A549 (cell line): ENCODE measurements around the gene IRF1. TPM values are rescaled to one million over a fixed set of nuclear protein-coding genes. Genes with fewer than 3 reads are reported as not detected.

Experiments used
- ATAC-seq, 2 experiments: fragments of 200-7000 bp in 1 of 2; fragments of >200 bp in 1 of 2; cut with Nextera tagmentation in 1 of 2; cut with Tn5 transposase in 1 of 2; 3 replicates each; pipeline versions ENCODE4 v1.8.0 to v1.9.1; 2018 to 2020; ENCODE audit warnings: mild to moderate bottlenecking in 1 of 2, moderate library complexity in 1 of 2
- CTCF ChIA-PET: fragments of 300-600 bp; sonication (Branson Sonifier 250); formaldehyde crosslinking; extraction: SDS; loops from one replicate; lab custom pipeline; 2021; ENCODE audit warnings: antibody characterized with exemption, inconsistent platforms; lab: Yijun Ruan, JAX
- POLR2A ChIA-PET: fragments of 350-600 bp; formaldehyde crosslinking; extraction: SDS; loops from one replicate; lab custom pipeline; 2021; ENCODE audit warnings: antibody characterized with exemption, inconsistent platforms; lab: Yijun Ruan, JAX
- DNase-seq, 2 experiments: peaks; one replicate each; pipeline versions ENCODE4 v3.0.0 to v3.0.0-alpha.2; 2011 to 2016; ENCODE audit warnings: low read depth in 1 of 2, low spot score in 1 of 2
- FAIRE-seq: peaks from 2 replicates; lab custom pipeline; 2011; peaks lifted over from hg19 to GRCh38; lab: Jason Lieb, UNC
- H3K27ac ChIP-seq, 2 experiments: fragments of >200 bp; sonication (Bioruptor Twin); formaldehyde crosslinking; 3 replicates each; pipeline ENCODE4 v1.5.1; 2016 to 2017
- H3K4me1 ChIP-seq: fragments of >200 bp; sonication (Bioruptor Twin); formaldehyde crosslinking; 3 replicates; pipeline ENCODE4 v1.6.1; 2016
- H3K4me2 ChIP-seq: fragments of >200 bp; sonication (Bioruptor Twin); formaldehyde crosslinking; 3 replicates; pipeline ENCODE4 v1.6.1; 2016
- H3K4me3 ChIP-seq: fragments of >200 bp; sonication (Bioruptor Twin); formaldehyde crosslinking; 3 replicates; pipeline ENCODE4 v1.5.1; 2016
- H3K9me3 ChIP-seq: fragments of >200 bp; sonication (Bioruptor Twin); formaldehyde crosslinking; 3 replicates; pipeline ENCODE4 v1.6.1; 2016
- CEBPB ChIP-seq, 2 experiments: fragments of >200 bp in 1 of 2; sonication (Bioruptor Twin) in 1 of 2; formaldehyde crosslinking in 1 of 2; IDR thresholded peaks; 2 replicates each; pipeline ENCODE4 v1.6.1; 2012 to 2016
- CHD2 ChIP-seq: fragments of 150-350 bp; IDR thresholded peaks from 2 replicates; pipeline ENCODE4 v1.6.1; 2014; ENCODE audit warnings: low read length; ENCODE audit not compliant: partially characterized antibody
- EHF ChIP-seq: fragments of 250-450 bp; sonication (Bioruptor Pico); IDR thresholded peaks from 2 replicates; pipeline ENCODE4 v1.5.0; 2020; ENCODE audit warnings: mild to moderate bottlenecking
- ESRRA ChIP-seq: fragments of 150-350 bp; IDR thresholded peaks from 2 replicates; pipeline ENCODE4 v1.6.1; 2014; ENCODE audit warnings: mild to moderate bottlenecking, low read length, borderline replicate concordance
- FOXS1 ChIP-seq: fragments of 250-450 bp; sonication (Bioruptor Pico); IDR thresholded peaks from 2 replicates; pipeline ENCODE4 v1.5.0; 2020; ENCODE audit warnings: mild to moderate bottlenecking, moderate library complexity
- HDAC2 ChIP-seq: fragments of 200-600 bp; sonication (generic); IDR thresholded peaks from 2 replicates; pipeline ENCODE4 v1.6.1; 2016
- HMGXB4 ChIP-seq: fragments of 250-450 bp; sonication (Bioruptor Pico); IDR thresholded peaks from 2 replicates; pipeline ENCODE4 v1.5.0; 2021; ENCODE audit warnings: mild to moderate bottlenecking, moderate library complexity, borderline replicate concordance
- HOXB13 ChIP-seq: fragments of 250-450 bp; sonication (Bioruptor Pico); IDR thresholded peaks from 2 replicates; pipeline ENCODE4 v1.5.0; 2020; ENCODE audit warnings: low read depth, mild to moderate bottlenecking, moderate library complexity
- JUNB ChIP-seq: fragments of >200 bp; sonication (Bioruptor Twin); formaldehyde crosslinking; IDR thresholded peaks from 2 replicates; pipeline ENCODE4 v1.6.1; 2016
- MAFK ChIP-seq: fragments of 450-650 bp; IDR thresholded peaks from 2 replicates; pipeline ENCODE4 v1.6.1; 2014; ENCODE audit not compliant: partially characterized antibody
- MAZ ChIP-seq: fragments of 150-350 bp; IDR thresholded peaks from 2 replicates; pipeline ENCODE4 v1.6.1; 2014; ENCODE audit warnings: antibody characterized with exemption, low read depth, low read length, borderline replicate concordance
- NFE2L2 ChIP-seq: fragments of 150-350 bp; conservative IDR thresholded peaks from 2 replicates; pipeline ENCODE4 v1.6.1; 2014; ENCODE audit warnings: low read length
- NR3C1 ChIP-seq: fragments of >200 bp; sonication (Bioruptor Twin); formaldehyde crosslinking; IDR thresholded peaks from 3 replicates; pipeline ENCODE4 v1.6.1; 2017
- PBX3 ChIP-seq: IDR thresholded peaks from 2 replicates; pipeline ENCODE4 v1.6.1; 2012
- POLR2A ChIP-seq: IDR thresholded peaks from 2 replicates; pipeline ENCODE4 v1.6.1; 2012; ENCODE audit warnings: mild to moderate bottlenecking, low read length
- POLR2AphosphoS2 ChIP-seq: conservative IDR thresholded peaks from 2 replicates; pipeline ENCODE4 v1.6.1; 2012; ENCODE audit warnings: low read length, improper control_type of control experiment, inconsistent platforms
- RAD21 ChIP-seq, 2 experiments: fragments of >200 bp in 1 of 2; sonication (Bioruptor Twin) in 1 of 2; formaldehyde crosslinking in 1 of 2; IDR thresholded peaks in 1 of 2; conservative IDR thresholded peaks in 1 of 2; 2 replicates in 1 of 2; 3 replicates in 1 of 2; pipeline ENCODE4 v1.6.1; 2012 to 2018; ENCODE audit warnings: inconsistent platforms in 1 of 2
- RCOR1 ChIP-seq: fragments of 150-350 bp; IDR thresholded peaks from 2 replicates; pipeline ENCODE4 v1.6.1; 2014; ENCODE audit warnings: antibody characterized with exemption, low read length, low read depth
- RFX5 ChIP-seq: fragments of 450-650 bp; IDR thresholded peaks from 2 replicates; pipeline ENCODE4 v1.7.1; 2014; ENCODE audit warnings: antibody characterized with exemption, mild to moderate bottlenecking, moderate library complexity
- TFCP2L1 ChIP-seq: fragments of 250-450 bp; sonication (Bioruptor Pico); IDR thresholded peaks from 2 replicates; pipeline ENCODE4 v1.5.0; 2021; ENCODE audit warnings: mild to moderate bottlenecking
- ZSCAN20 ChIP-seq: fragments of 250-450 bp; sonication (Bioruptor Pico); IDR thresholded peaks from 2 replicates; pipeline ENCODE4 v1.8.0; 2022; ENCODE audit warnings: mild to moderate bottlenecking, moderate library complexity
- WGBS: methylation state at CpG from one replicate; pipeline ENCODE4 v1.1.6; 2017; ENCODE audit errors: missing lambda C conversion rate; 5-methylcytosine and 5-hydroxymethylcytosine counted together
- polyA plus RNA-seq, 4 experiments: library from polyadenylated mRNA; depleted of rRNA in 3 of 4; stranded (reverse); fragments of >200 nt; fragmentation: RNase III in 1 of 4; extraction: RNeasy Plus Mini Kit Qiagen cat#74134 plus additional on column Dnase treatment in 1 of 4; gene quantifications; 2 replicates in 3 of 4; 3 replicates in 1 of 4; pipeline ENCODE4 v1.2.3, GENCODE V29; 2011 to 2017
- TF ChIP-seq, protein P1 (sequence below): fragments of 250-450 bp; sonication (Bioruptor Pico); IDR thresholded peaks from 2 replicates; pipeline ENCODE4 v1.5.0; 2020; ENCODE audit warnings: low read depth, mild to moderate bottlenecking, moderate library complexity
- TF ChIP-seq, protein P2 (sequence below): IDR thresholded peaks from 2 replicates; pipeline ENCODE4 v1.6.1; 2012; ENCODE audit warnings: low read depth, borderline replicate concordance

IRF1 gene
- polyA plus RNA-seq, 2 of the 4 experiments (the other 2 are of a cell fraction), result 10.9 to 13.3 TPM

GRCh38 chr5:132540149-132540548 is 49.6 kb upstream of the IRF1 start:
- no peaks in the 10 kb centered on the region for H3K9me3 ChIP-seq
- ATAC-seq, result no peak; a peak in 1 of 6 replicates
- no peak for TF ChIP-seq NR3C1
- no peak for TF ChIP-seq CHD2
- TF ChIP-seq, protein P1, sequence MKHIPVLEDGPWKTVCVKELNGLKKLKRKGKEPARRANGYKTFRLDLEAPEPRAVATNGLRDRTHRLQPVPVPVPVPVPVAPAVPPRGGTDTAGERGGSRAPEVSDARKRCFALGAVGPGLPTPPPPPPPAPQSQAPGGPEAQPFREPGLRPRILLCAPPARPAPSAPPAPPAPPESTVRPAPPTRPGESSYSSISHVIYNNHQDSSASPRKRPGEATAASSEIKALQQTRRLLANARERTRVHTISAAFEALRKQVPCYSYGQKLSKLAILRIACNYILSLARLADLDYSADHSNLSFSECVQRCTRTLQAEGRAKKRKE (CRISPR knock-in tag), result no peak
- no peak for TF ChIP-seq EHF
- no peak for TF ChIP-seq CEBPB (IDR thresholded peaks at IDR 0.05)
- no peak for TF ChIP-seq JUNB
- TF ChIP-seq POLR2AphosphoS2, result no peak
- no peak for TF ChIP-seq PBX3
- no peak for TF ChIP-seq HDAC2
- TF ChIP-seq MAFK, result no peak
- no peak for TF ChIP-seq POLR2A
- TF ChIP-seq NFE2L2, result no peak
- no peak for TF ChIP-seq RFX5
- no peak for TF ChIP-seq FOXS1
- TF ChIP-seq HOXB13 (CRISPR knock-in tag), result no peak
- TF ChIP-seq HMGXB4 (CRISPR knock-in tag), result no peak

GRCh38 chr5:132539716-132540115 is 49.1 kb upstream of the IRF1 start:
- DNase-seq (no peak), FAIRE-seq (no peak), ATAC-seq (no peak)
- no peak overlapping the region for H3K27ac ChIP-seq
- no peaks in the 10 kb centered on the region for H3K4me1 ChIP-seq
- H3K4me3 ChIP-seq, result no peak overlapping the region
- no peaks in the 10 kb centered on the region for H3K9me3 ChIP-seq
- WGBS, result 30% methylated on average over 4 of the region's 4 CpGs
- ChIA-PET POLR2A (interaction anchor here (0.6 kb wide), 1 partner anchor 419 kb away, joined by 3 read pairs; no protein-coding TSS in a partner anchor), CTCF (interaction anchor here (6.2 kb wide), 1 partner anchor 13 kb away, joined by 51 read pairs; no protein-coding TSS in a partner anchor)
- no peak overlapping the region for H3K4me2 ChIP-seq
- no peak for TF ChIP-seq EHF
- TF ChIP-seq, protein P2, sequence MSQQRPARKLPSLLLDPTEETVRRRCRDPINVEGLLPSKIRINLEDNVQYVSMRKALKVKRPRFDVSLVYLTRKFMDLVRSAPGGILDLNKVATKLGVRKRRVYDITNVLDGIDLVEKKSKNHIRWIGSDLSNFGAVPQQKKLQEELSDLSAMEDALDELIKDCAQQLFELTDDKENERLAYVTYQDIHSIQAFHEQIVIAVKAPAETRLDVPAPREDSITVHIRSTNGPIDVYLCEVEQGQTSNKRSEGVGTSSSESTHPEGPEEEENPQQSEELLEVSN, result no peak
- TF ChIP-seq TFCP2L1, result no peak
- TF ChIP-seq RAD21 (conservative IDR thresholded peaks at IDR 0.05 in 1 of 2, IDR thresholded peaks at IDR 0.05 in 1 of 2), result no peak
- TF ChIP-seq ESRRA, result no peak
- TF ChIP-seq RCOR1, result no peak
- TF ChIP-seq ZSCAN20, result no peak
- no peak for TF ChIP-seq MAZ

More at GRCh38 chr5:132540149-132540548, 49.6 kb upstream of the IRF1 start:
- ChIA-PET POLR2A (no interaction called here), CTCF (interaction anchor here (6.2 kb wide), 1 partner anchor 13 kb away, joined by 51 read pairs; no protein-coding TSS in a partner anchor)
- FAIRE-seq, result no peak
- Histone ChIP-seq H3K4me3 (no peak overlapping the region), H3K4me2 (no peak overlapping the region), H3K4me1 (no peaks in the 10 kb centered on the region), H3K27ac (no peak overlapping the region)
- DNase-seq, result no peak
- 71% methylated on average over 5 of the region's 5 CpGs for WGBS
